AG04450 (cell line): ENCODE results near the gene GDAP1L1. TPM values are rescaled to one million over a fixed set of nuclear protein-coding genes. Genes with fewer than 3 reads are reported as not detected.
A peak's percentile ranks its signal among the peaks of the same experiment; 100 is the strongest.

Experiments
- CTCF ChIA-PET: fragments of 300-600, 350-600 bp; formaldehyde crosslinking; extraction: SDS; loops from one replicate; lab custom pipeline; 2022; ENCODE audit warnings: antibody characterized with exemption, inconsistent platforms; lab: Charles Lee
- POLR2A ChIA-PET: fragments of 350-600 bp; formaldehyde crosslinking; extraction: SDS; loops from one replicate; lab custom pipeline; 2021; ENCODE audit warnings: antibody characterized with exemption, inconsistent platforms; lab: Yijun Ruan, JAX
- DNase-seq: peaks from one replicate; pipeline ENCODE4 v3.0.0-alpha.2; 2011; ENCODE audit warnings: low read depth, low spot score
- H3K27ac ChIP-seq: one replicate; pipeline ENCODE4 v1.5.1; 2012; ENCODE audit warnings: low read depth, low read length, control low read depth
- H3K27me3 ChIP-seq: one replicate; pipeline ENCODE4 v1.6.0; 2012; ENCODE audit warnings: low read length; ENCODE audit not compliant: control insufficient read depth, insufficient read depth
- H3K4me3 ChIP-seq: 2 replicates; pipeline ENCODE4 v1.5.1; 2011; ENCODE audit warnings: mild to moderate bottlenecking, low read depth, low read length, control low read depth
- H3K9me3 ChIP-seq: 2 replicates; pipeline ENCODE4 v1.5.1; 2012; ENCODE audit warnings: low read length; ENCODE audit not compliant: control insufficient read depth, insufficient read depth
- CTCF ChIP-seq: IDR thresholded peaks from 2 replicates; pipeline ENCODE4 v1.5.1; 2011; ENCODE audit warnings: low read depth, low read length, control low read depth, inconsistent platforms
- polyA plus RNA-seq: library from polyadenylated mRNA; depleted of rRNA; stranded (reverse); fragments of >200 nt; gene quantifications from 2 replicates; pipeline ENCODE4 v1.2.3, GENCODE V29; 2011

The GDAP1L1 gene
- polyA plus RNA-seq, 1 experiment: not detected

GRCh38 chr20:44210406-44211176, 36.5 kb upstream of the GDAP1L1 start, which contains the start of gene OSER1:
Gene OSER1, minus strand, starts transcription at chr20:44210771. Its CDS starts 3,814 bp downstream, at chr20:44206957.
- Histone ChIP-seq H3K27me3 (no peaks in the 10 kb centered on the region), H3K4me3 (peak within 1 kb of the TSS; percentile 95), H3K27ac (peak within 1 kb of the TSS; percentile 89), H3K9me3 (no peaks in the 10 kb centered on the region)
- peak; percentile 92 for DNase-seq
- CTCF ChIA-PET: interaction anchor here (1.0 kb wide), 1 partner anchor 100 kb away, joined by 4 read pairs; the partner anchor contains the start of gene FITM2
- TF ChIP-seq CTCF: no peak
- POLR2A ChIA-PET: no interaction called here

GRCh38 chr20:44211177-44212039, 35.7 kb upstream of the GDAP1L1 start:
- CTCF ChIA-PET: interaction anchor here (0.5 to 9.2 kb wide), 4 partner anchors 22 to 260 kb away, joined by 3 to 287 read pairs (median 8); partner anchors contain the start of gene FITM2
- DNase-seq: no peak
- POLR2A ChIA-PET: no interaction called here

GRCh38 chr20:44212792-44213191, 34.3 kb upstream of the GDAP1L1 start:
- no peak overlapping the region for H3K27ac ChIP-seq
- no peaks in the 10 kb centered on the region for H3K9me3 ChIP-seq
- DNase-seq: no peak
- ChIA-PET POLR2A (no interaction called here), CTCF (interaction anchor here (1.0 to 9.2 kb wide), 4 partner anchors 23 to 535 kb away, joined by 4 to 287 read pairs (median 8); partner anchors contain the start of gene FITM2)
- no peaks in the 10 kb centered on the region for H3K27me3 ChIP-seq
- TF ChIP-seq CTCF: no peak
- H3K4me3 ChIP-seq: no peak overlapping the region

More at GRCh38 chr20:44211177-44212039, 35.7 kb upstream of the GDAP1L1 start:
- Histone ChIP-seq H3K9me3 (no peaks in the 10 kb centered on the region), H3K27me3 (no peaks in the 10 kb centered on the region), H3K27ac (peak overlapping the region; percentile 83), H3K4me3 (peak overlapping the region; percentile 81)
- TF ChIP-seq CTCF: no peak

- H3K27ac ChIP-seq: no peak overlapping the region
- no peak overlapping the region for H3K4me3 ChIP-seq
- no peaks in the 10 kb centered on the region for H3K9me3 ChIP-seq
- peak; percentile 37 for DNase-seq
- H3K27me3 ChIP-seq: no peaks in the 10 kb centered on the region
- ChIA-PET POLR2A (no interaction called here), CTCF (interaction anchor here (0.8 to 9.2 kb wide), 19 partner anchors 10 to 419 kb away, joined by 3 to 287 read pairs (median 5); partner anchors contain the start of genes FITM2 and GDAP1L1)
- TF ChIP-seq CTCF: peak; percentile 92
Observed at GRCh38 chr20:44215125-44215524, 32.0 kb upstream of the GDAP1L1 start.
